GM18498 (cell line): Measurements from ENCODE around the gene CHST12.
"Not testable (repeated sequence)": the region's sequence is repeated elsewhere in the genome, so short reads cannot be mapped to it uniquely, and the experiment has no call there.

ENCODE experiments used
- ATAC-seq: cut with Tn5 transposase; IDR thresholded peaks from one replicate; pipeline ENCODE4 v1.9.1; 2021; ENCODE audit warnings: mild to moderate bottlenecking, moderate library complexity; ENCODE audit not compliant: unreplicated experiment

CHST12 gene

DNA sequence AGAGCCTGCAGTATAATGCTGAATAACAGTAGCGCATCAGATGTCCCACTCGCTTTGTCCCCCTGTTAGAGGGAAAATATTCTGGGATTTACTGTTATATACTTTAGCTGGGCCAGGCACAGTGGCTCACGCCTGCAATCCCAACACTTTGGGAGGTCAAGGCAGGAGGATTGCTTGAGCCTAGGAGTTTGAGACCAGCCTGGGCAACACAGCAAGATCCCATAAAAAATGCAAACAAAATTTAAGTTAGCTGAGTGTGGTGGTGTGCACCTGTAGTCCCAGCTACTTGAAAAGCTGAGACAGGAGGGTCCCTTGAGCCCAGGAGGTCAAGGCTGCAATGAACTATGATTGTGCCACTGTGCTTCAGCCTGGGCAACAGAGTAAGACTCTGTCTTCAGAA, 50.4 kb downstream of the CHST12 start:
- ATAC-seq: not testable (repeated sequence)

- no peak for ATAC-seq
These were observed 56.3 kb downstream of the CHST12 start for GRCh38 chr7:2459674-2460073.

GRCh38 chr7:2460188-2460587, 56.8 kb downstream of the CHST12 start:
- ATAC-seq: no peak

GRCh38 chr7:2460641-2461040, 57.2 kb downstream of the CHST12 start:
- no peak for ATAC-seq

GRCh38 chr7:2461268-2462026, 58.0 kb downstream of the CHST12 start:
- no peak for ATAC-seq

DNA sequence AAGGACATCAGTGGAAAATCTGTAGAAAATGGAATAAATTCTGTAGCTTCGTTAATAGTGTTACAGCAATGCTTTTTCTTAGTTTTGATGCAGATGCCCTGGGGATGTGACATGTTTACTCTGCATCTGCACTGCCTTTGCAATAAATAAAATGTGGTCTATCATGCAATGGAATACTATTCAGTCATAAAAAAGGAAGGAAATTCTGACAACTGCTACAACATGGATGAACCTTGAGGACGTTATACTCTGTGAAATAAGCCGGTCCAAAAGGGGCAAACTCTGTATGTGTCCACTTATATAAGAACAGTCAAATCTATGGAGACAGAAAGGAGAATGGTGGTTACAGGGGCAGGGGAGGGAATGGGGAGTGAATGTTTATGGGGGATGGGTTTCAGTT, 59.3 kb downstream of the CHST12 start:
- no peak for ATAC-seq

- no peak for ATAC-seq
These were observed 62.5 kb downstream of the CHST12 start for GRCh38 chr7:2465928-2466327.

DNA sequence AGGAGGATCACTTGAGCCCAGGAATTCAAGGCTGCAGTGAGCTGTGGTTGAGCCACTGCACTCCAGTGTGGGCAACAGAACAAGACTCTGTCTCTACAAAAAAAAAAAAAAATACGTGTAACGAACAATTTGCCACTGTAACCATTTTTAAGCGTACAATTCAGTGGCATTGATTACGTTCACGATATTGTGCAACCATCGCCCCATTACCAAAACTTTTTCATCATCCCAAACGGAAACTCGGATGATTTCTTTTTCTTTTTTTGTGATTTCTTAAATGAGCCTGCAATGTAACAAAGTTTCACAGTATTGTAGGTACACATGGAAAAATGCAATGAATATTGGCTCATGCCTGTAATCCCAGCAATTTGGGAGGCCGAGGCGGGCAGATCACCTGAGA, 63.3 kb downstream of the CHST12 start:
- ATAC-seq: no peak

DNA sequence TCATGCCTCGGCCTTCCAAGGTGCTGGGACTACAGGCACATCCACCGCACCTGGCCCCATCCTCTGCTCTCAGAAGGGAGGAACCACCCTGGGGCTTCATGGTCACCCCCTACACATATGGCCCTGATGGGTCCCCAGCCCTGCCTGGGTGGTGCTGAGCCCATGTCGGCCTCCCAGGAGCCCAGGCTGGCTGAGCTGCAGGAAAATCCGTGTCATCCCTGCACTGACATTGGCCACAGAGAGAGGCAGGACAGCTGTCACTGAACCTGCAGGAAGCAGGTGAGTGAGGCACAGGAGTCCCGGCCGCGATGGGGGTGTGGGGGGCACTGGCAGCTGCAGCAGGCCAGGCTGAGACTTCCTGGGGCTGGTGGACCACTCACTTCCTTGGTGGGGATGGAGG, 64.8 kb downstream of the CHST12 start:
- ATAC-seq: no peak

DNA sequence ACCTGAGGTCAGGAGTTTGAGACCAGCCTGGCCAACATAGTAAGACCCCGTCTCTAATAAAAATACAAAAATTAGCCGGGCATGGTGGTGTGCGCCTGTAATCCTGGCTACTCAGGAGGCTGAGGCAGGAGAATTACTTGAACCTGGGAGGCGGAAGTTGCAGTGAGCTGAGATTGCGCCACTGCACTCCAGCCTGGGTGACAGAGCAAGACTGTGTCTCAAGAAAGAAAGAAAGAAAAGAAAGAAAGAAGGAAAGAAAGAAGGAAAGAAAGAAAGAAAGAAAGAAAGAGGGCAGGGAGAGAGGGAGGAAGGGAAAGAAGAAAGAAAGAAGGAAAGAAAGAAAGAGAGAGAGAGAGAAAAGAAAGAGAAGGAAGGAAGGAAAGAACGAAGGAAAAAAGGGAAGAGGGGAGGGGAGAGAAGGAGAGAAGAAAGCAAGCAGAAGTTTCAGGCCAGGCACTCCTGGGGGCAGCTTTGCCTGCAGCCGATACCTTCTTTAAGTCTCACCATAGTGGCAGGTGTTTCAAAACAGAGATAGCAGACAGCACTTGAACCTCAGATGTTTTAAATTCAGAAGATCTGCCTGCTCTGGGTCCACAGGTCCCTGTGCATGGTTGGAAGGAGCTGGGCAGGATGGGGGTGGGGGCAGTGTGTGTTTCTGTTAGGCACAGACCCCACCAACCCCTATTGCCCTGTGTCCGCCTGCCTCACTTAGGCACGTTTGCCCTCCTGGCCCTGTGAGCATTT, 66.2 kb downstream of the CHST12 start:
- not testable (repeated sequence) for ATAC-seq

DNA sequence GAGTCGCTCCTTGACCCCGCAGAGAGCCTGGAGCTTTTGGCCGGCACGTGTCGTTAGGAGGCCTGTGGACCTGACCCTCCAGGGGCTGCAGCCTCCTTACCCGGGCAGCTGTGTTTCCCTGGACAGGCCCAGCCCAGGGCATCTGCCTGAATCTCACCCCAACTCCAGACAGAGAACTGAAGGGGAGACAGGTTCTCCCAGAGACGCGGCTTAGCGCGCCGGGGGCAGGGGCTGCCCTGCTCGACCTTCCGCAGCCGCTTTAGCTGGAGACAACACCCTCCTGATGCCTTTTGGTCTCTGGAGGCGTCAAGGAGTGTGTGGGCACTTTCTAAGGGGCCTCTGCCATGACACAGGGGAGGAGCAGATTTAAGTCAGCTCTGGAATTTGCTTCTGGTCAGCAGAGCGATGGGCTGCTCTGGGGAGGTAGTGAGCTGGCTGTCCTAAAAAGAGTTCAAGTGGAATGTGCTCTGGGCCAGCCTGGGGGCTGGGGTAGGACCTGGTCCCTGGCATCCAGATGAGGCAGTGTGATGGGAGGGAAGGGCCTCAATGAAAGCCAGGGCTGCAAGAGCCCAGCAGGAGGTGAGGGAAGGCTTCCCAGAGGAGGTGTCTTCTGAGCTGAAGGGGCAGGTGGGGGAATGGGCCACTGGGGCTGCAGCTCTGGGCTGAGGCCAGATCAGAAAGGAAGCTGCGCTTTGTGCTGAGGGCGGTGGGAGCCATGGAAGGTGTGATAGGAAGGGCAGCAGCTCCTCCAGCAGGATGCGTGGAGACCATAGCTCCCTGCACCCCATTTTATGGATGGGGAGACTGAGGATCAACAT, 67.0 kb downstream of the CHST12 start:
- no peak for ATAC-seq

GRCh38 chr7:2471022-2471329, 67.6 kb downstream of the CHST12 start:
- ATAC-seq: no peak

DNA sequence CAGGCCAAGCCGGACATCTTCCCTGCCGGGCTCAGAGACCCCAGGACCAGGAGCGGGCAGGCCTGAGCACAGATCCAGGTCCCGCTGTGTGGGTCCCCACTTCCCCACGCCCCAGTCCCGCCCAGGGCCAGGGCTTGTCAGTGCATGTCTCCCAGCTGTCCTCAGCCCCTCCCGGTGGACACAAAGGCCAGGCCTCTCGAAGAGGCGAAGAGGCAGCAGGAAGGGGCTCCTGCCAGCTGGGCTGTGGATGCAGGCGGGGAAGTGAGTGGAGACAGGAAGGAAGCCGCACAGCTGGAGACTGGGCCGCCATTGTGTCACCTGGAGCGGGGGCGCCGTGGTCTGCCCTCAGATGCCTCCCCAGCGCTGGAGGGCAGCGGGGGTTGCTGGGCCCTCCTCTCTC, 68.0 kb downstream of the CHST12 start:
- ATAC-seq: no peak

DNA sequence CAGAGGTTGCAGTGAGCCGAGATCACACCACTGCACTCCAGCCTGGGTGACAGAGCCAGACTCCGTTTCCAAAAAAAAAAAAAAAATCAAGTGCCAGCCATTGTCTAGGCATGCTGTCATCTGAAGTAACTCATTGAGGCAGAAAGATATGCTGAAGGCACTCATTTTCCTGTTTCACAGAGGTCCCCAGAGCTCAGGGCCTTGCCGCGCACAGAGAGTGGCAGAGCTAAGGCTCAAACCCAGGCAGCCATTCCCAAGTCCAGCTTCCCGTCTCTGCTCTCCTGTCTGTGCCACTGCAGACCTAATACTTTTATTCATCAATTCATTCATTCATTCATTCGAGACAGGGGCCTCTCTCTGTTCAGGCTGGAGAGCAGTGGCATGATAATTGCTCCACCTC, 69.3 kb downstream of the CHST12 start:
- ATAC-seq: no peak

GRCh38 chr7:2473496-2474180, 70.2 kb downstream of the CHST12 start:
- ATAC-seq: no peak

GRCh38 chr7:2474224-2474623, 70.8 kb downstream of the CHST12 start:
- ATAC-seq: no peak

DNA sequence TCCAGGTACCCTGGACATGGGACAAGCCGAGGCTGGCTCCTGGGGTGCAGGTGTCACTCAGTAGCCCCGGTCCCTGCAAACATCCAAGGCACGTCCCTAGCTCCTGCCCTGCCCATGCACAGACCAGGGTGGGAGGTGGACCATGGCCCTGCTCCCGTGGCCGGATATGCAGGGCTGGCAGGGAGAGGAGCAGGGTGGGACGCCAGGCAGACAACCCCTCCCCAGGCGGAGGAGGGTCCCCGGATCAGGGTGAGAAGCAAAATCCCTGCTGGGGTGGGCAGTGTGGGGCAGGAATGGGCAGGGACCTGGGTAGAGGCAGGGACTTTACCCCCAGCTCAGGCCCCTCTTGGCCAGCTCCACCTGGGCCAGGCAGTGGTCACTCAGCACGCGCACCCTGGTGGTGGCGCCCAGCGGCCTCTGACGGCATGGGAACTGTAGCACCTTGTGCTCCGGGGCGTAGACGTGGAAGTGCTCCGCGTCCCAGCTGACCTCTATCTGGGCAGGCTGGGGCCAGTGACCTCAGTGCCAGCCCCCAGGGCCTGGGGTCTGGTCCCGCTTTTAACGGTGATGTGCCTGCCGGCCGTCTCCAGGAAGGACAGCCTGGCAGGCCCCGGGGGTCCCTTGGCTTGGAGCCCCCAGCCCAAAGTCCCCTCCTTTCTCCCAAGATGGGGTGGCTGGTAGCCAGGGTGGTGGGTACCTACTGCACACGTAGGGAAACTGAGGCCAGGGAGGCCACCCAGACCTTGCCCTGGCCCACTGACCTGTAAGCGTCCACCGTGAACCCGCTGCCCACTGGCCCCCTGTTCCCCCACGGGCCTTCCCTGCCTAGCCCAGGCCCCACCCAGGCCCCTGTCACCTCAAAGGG, 71.6 kb downstream of the CHST12 start:
- ATAC-seq: no peak

DNA sequence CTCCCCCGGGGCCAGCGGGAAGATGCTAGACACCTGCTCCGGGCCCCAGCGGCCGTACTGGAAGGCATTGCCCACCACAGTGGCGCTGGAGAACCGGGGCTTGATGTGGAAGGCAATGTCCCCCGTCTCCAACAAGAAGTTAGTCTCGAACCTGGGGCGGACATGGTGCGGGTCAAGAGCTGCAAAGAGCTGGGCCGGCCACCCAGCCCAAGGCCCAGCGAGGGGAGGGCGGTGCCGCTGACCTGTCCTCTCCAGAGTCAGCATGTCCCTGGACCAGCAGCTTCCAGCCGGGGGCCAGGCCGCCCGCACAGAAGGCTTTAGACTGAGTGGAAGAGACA, 72.2 kb downstream of the CHST12 start:
- ATAC-seq: no peak

DNA sequence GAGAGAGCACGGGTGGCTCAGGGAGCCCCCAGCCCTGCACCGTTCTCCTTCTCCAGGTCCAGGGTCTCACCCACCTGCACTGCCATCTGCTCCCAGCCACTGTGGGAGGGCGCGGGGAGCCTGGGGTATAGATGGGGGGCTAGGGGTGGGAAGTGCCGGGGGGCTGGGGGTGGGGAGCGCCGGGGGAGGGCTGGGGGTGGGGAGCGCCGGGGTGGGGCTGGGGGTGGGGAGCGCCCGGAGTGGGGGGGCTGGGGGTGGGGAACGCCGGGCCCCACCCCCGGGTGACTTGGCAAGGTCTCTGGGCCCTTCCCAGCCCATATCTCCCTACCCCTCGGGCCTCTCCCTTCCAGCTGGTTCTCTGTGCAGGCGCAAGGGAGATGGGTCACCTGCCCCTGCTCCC, 72.9 kb downstream of the CHST12 start, which contains the start of gene GRIFIN:
Gene GRIFIN, minus strand, starts transcription at position 101 of the 400 bp plus-strand sequence. Its CDS starts 15 bp downstream, at position 86.
- no peak for ATAC-seq

DNA sequence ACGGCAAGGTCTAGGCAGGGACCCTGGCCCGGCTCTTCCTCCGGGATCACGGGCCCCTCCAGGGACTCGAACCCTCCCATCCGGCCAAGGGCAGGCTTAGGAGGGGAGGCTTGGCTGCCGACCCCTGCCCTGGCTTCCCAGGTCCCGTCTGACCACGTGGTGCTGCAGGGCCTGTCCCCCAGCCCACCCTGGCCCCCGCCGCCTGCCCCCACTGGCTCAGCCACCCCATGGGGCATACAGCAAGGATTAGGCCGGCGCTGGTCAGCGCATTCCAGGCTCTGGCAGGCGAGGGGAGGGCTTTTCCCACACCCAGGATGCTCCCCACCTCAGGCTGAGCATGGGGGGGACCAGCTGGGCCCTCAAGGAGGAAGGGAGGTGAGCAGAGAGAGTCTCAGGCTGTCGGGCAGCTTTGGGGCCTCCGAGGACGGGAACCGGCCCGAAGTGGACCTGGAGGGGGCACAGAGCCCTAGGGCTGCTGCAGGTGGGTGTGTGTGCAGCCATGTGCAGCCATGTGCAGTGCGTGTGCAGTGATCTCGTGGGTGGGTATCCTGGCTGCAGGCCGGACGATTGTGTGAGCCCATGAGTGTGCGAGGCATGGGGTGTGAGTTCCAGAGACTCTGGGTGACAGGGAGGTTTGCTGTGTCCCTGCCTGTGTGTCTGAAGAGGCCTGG, 73.5 kb downstream of the CHST12 start:
- ATAC-seq: no peak
